ENCODE data around the gene ANKRD60.
A peak's percentile ranks its signal among the peaks of the same experiment; 100 is the strongest.

Gene ANKRD60

GRCh38 chr20:58179432-58180099 is 48.9 kb downstream of the ANKRD60 start:
- DNase-seq (ENCODE audit: extremely low read depth, low read depth): no peak
- peak; percentile 73 for TF ChIP-seq CTCF (IDR thresholded peaks at IDR 0.05; ENCODE audit: low read depth, low read length)

- no peak for TF ChIP-seq CTCF (IDR thresholded peaks at IDR 0.05; ENCODE audit: low read depth, low read length)
- no peak for DNase-seq (ENCODE audit: extremely low read depth, low read depth)
These were observed 49.4 kb downstream of the ANKRD60 start for GRCh38 chr20:58179083-58179431.

GRCh38 chr20:58177799-58178198 is 50.7 kb downstream of the ANKRD60 start:
- no peak for DNase-seq (ENCODE audit: extremely low read depth, low read depth)
- no peak for TF ChIP-seq CTCF (IDR thresholded peaks at IDR 0.05; ENCODE audit: low read depth, low read length)

- TF ChIP-seq CTCF (IDR thresholded peaks at IDR 0.05; ENCODE audit: low read depth, low read length): no peak
- no peak for DNase-seq (ENCODE audit: extremely low read depth, low read depth)
These were observed 52.6 kb downstream of the ANKRD60 start for GRCh38 chr20:58175836-58176235.

- TF ChIP-seq CTCF (IDR thresholded peaks at IDR 0.05; ENCODE audit: low read depth, low read length): no peak
- no peak for DNase-seq (ENCODE audit: extremely low read depth, low read depth)
These were observed 53.0 kb downstream of the ANKRD60 start for GRCh38 chr20:58175425-58175824.

- no peak for TF ChIP-seq CTCF (IDR thresholded peaks at IDR 0.05; ENCODE audit: low read depth, low read length)
- no peak for DNase-seq (ENCODE audit: extremely low read depth, low read depth)
These were observed 53.7 kb downstream of the ANKRD60 start for GRCh38 chr20:58174708-58175280.

GRCh38 chr20:58173930-58174707 is 54.3 kb downstream of the ANKRD60 start:
- no peak for DNase-seq (ENCODE audit: extremely low read depth, low read depth)
- no peak for TF ChIP-seq CTCF (IDR thresholded peaks at IDR 0.05; ENCODE audit: low read depth, low read length)
